WI38 (cell line): ENCODE data around the gene LTK.
"Not testable (repeated sequence)": the region's sequence is repeated elsewhere in the genome, so short reads cannot be mapped to it uniquely, and the experiment has no call there.

Experiments
- H3K4me3 ChIP-seq: 2 replicates; pipeline ENCODE4 v1.5.1; 2011; ENCODE audit warnings: low read depth, mild to moderate bottlenecking, control low read depth, low read length
- CTCF ChIP-seq: IDR thresholded peaks from 2 replicates; pipeline ENCODE4 v1.5.1; 2012; ENCODE audit warnings: low read depth, mild to moderate bottlenecking, control low read depth, low read length

Gene LTK

GRCh38 chr15:41483115-41483514, 30.5 kb downstream of the LTK start:
- TF ChIP-seq CTCF, result no peak

GRCh38 chr15:41482110-41482877, 31.3 kb downstream of the LTK start:
- TF ChIP-seq CTCF, result no peak
- H3K4me3 ChIP-seq, result no peak overlapping the region

More at GRCh38 chr15:41483115-41483514, 30.5 kb downstream of the LTK start:
- H3K4me3 ChIP-seq, result no peak overlapping the region

- TF ChIP-seq CTCF, result no peak
- H3K4me3 ChIP-seq, result no peak overlapping the region
These were observed 33.1 kb downstream of the LTK start for GRCh38 chr15:41480396-41481140.

DNA sequence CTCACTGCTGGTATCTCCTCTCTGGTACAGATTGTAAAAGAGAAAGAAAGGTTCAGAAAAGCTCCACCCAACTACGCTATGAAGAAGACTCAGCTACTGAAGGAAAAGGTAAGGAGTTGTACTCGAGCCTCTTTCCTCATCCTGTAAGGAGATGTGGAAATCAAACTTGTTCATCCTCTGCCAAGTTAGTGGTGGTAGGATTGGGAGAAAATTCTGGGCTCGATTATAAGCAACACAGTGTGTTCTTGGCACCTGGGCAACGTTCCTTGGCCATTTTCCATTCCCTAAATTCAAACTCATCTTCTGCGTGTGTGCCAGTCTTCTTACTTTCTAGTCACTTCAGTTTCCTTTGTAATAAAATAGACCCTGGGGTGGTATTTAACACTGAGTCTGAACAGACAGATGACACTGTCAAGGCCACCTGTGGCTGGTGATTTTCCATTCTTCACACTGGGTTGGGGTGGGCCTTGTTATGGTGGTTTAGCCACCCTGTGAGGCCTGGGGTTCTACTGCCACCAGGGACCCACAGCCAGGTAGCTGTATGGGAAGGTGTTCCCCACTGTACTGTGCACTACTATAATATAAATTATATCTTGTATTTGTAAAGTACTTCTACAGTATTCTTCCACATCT, 37.1 kb downstream of the LTK start:
- no peak for TF ChIP-seq CTCF
- H3K4me3 ChIP-seq, result no peak overlapping the region

GRCh38 chr15:41474941-41475340, 38.7 kb downstream of the LTK start:
- no peak for TF ChIP-seq CTCF
- H3K4me3 ChIP-seq, result no peak overlapping the region

DNA sequence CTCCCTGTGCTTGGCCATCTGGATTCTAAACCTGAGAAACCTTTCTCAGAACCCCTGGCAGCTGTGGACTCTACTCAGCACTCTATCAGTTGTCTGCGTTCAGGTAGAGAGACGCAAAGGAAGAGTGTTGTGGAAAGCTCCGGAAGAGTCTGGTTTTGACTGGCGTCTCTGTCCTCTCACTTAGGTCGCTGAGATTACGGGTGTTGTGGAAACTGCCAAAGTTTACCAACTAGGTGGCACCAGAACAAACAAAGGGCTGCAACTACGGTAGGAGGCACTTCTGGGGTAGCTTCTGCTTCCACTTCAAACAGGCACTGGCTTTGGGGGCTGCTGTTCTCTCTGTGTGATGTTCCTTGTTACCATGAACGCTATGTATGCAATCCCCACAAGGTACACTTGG, 39.2 kb downstream of the LTK start:
- TF ChIP-seq CTCF, result no peak
- no peak overlapping the region for H3K4me3 ChIP-seq

DNA sequence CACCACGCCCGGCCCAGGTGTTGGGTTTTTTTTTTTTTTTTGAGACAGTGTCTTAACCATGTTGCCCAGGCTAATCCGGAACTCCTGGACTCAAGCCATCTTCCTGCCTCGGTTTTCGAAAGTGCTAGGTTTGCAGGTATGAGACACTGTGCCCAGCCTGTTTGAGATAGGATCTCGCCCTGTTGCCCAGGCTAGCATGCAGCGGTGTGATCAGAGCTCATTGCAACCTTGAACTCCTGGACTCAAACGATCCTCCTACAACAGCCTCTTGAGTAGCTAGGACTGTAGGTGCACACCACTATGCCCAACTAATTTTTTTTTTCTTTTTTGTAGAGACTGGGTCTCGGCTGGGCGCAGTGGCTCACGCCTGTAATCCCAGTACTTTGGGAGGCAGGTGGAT, 40.2 kb downstream of the LTK start:
- no peak for TF ChIP-seq CTCF
- H3K4me3 ChIP-seq, result no peak overlapping the region

DNA sequence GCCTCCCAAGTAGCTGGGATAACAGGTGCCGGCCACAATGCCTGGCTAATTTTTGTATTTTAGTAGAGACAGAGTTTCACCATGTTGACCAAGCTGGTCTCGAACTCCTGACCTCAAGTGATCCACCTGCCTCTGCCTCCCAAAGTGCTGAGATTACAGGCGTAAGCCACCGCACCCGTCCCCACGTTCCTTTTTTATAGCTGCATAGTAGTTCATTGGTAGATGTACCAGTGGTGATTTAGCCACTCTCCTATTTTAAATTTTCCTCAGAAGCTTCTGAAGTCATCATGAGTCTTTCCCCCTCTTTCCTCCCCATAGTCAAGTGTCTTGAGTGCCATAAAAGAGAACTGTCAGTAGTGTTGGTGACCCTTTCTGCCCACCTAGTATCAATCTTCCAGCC, 44.0 kb downstream of the LTK start:
- H3K4me3 ChIP-seq, result not testable (repeated sequence)
